Forelimb muscle (tissue), 1 donor: ENCODE results near the gene MORC2. TPM values are rescaled to one million over a fixed set of nuclear protein-coding genes. Genes with fewer than 3 reads are reported as not detected.

Experiments used
- DNase-seq: peaks from one replicate; pipeline ENCODE4 v3.0.0-alpha.2; 2013; ENCODE audit warnings: low read depth
- polyA plus RNA-seq: library from polyadenylated mRNA; unstranded; fragments of 120-200 nt; gene quantifications from one replicate; pipeline ENCODE4 v1.2.1, GENCODE V29; 2013; ENCODE audit not compliant: insufficient read length

MORC2 gene
- polyA plus RNA-seq, 1 donor, result 26.4 TPM

DNA sequence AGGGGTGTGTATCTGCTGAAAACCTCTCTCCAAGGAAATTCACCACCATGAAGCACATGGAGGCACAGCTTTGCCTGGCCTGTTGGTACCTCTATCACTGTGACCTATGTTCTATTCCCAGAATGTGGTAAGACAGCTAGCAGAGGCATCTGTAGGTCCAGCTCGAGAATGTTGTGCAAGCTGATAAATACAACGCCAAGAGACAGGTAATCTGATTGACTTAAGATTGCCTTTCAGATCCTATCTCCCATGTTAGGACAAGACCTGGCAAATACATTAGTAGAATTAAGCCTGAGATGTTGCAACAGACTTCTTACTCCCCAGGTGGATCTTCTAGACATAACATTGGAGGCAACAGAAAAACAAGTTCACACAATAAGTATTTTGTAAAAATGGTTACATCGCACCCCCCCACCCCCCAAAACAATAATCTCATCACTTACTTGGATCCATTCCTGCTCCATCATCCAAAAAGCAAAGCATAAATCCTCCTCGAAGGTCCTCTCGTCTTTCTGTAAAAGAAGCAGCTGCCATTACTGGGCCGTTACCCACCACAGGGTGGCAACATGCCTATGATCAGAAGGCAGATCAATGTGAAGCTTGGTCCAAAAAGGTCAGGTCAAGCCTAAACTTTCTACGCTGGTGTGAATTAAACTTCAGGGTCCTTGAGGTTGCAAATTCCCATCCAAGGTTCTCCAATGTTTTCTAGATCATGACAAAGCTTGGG, 18.5 kb downstream of the MORC2 start:
- no peak for DNase-seq

DNA sequence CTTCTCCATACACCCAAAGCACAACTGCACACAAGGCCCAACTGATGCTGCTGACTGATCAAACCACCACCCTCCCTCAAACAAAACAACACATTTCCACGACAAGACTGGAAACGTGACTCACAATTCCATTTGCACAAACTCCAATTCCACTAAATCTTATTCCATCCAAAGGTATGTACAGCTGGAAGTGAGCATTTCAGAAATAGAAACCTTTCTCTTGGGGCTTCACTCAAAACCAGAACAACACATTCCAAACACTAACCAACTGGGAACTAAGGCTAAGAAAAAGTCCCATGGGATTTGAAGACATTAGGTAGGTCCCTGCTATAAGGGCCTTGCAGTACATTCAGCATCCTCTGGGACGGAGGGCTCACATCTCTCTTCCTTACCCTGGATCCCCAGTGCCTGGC, 19.6 kb downstream of the MORC2 start:
- DNase-seq, result no peak

DNA sequence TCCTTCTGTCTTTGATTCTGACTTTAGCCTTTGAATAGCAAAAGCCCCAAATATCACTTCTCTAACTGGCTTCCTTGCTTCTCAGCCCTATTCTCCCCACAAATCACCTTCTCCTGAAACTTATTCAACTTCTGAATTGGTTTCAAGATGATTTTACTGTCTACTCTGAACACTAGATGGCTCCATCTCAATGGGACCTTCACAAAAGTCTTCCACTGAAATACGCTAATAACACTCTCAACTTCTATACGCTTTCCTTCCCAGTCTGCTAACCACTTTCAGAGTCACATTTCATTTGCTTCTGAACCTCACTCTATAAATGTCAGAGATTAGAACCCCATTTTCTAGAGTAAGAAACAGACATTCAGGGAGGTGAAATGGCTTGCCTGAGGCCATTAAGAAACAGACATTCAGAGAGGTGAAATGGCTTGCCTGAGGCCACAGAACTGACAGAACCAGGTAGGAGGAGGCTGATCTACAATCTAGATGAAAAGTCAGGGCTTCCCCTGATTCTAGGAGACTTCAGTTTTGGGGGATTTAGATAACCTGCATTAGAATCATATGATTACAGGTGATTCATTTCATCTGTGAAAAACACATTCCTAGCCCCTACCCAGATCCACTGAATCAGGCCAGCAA, 20.6 kb downstream of the MORC2 start:
- peak; percentile 45 for DNase-seq

DNA sequence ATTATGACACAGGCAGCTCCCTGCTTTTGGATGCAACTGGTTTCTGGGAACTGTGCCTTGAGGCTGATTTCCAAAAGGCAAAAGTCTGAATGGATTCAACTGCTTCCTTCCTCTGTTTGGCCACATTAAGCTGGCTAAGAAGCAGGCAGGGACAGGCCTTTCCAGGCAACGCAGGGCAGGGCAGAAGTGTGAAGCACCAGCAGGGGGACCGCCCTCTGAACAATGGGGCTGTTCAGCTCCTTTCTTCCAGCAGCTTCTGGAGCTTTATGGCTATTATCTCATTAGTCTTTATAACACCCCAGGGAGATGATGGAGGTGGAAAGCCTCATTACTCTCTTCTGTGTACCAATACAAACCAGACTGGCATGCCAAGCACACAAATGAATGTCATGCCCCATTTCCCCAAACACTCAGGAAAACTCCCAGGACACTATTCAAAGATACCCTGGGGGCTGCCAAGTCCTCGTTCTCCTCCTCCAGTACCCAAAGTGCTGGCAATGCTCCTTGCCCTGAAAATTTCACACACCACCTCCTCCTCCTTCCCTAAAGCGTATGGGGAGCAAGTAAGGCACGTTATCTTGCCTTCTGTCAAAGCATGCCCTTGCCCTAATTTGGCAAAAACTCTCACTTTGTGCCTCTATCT, 21.3 kb downstream of the MORC2 start:
- no peak for DNase-seq

DNA sequence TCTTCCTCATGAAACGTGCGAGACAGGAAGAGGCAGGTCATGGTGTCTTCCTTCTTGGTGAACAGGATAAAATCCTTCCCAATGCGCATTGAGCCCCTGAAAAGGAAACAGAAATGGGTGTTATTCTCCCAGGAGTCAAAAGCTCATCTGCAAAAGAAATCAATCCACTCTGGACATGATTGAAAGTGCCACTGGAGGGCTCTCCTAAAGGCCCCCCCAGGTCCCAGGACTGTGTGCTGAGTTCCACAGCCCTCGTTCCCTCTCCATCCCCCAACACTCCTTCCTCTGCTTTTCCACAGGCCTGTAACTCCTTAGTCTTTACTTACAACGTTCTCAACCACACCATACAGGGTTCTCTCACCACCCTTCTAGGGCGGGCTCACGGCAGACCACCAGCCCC, 22.2 kb downstream of the MORC2 start:
- DNase-seq, result no peak

DNA sequence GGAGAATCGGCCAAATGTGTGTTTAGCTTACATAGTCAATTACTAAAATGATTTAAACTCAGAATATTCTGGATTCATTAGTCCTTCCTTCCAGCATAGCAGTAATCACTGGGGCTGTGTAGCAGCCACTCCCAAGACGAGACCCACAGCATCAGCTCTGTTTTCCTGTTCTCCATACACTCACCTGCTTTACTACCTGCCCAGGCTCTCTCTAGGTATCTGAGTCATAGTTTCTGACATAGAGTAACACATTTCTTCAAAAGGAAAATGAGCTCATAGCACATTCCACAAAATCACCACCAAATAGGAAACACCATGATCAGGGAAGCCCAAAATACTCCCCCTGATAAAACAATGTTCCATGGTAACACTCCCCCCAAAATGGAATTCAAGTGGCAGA, 22.9 kb downstream of the MORC2 start:
- no peak for DNase-seq

DNA sequence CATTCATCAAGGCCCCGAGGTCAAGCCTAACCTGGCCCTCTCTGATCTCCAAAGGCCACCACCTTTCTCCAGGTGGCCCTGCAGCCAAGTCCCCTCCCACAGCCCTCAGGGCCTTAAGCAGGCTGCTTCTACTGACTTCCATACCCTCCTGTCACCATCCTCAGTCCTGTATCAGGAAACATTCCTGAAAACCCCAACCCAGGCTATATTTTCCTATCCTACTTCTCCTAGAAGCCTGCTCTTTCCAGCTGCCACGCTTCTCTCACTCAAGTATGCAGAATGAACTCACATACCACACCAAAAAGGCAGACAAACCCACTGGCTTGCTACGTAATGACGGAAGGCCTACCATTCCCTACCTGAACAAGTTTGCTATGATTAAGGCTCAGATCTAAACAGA, 23.6 kb downstream of the MORC2 start:
- no peak for DNase-seq

DNA sequence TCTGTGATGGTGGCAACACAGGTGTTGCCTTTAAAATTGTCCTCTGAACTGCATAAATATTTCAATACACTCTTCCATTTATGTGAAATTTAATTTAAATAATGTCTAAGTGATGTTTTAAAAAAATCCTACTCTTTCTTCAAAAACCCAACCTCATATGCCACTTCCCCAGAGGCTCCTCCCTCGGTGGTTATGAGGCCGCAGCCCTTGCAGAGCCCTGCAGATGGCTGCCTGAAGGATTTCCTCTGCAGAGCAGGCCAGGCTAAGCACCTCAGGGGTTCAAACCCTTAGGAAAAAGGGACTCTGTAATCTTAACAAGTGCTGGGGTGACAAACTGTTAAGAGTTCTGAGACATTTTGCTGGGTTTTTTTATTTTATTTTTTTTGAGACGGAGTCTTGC, 25.2 kb downstream of the MORC2 start:
- no peak for DNase-seq

DNA sequence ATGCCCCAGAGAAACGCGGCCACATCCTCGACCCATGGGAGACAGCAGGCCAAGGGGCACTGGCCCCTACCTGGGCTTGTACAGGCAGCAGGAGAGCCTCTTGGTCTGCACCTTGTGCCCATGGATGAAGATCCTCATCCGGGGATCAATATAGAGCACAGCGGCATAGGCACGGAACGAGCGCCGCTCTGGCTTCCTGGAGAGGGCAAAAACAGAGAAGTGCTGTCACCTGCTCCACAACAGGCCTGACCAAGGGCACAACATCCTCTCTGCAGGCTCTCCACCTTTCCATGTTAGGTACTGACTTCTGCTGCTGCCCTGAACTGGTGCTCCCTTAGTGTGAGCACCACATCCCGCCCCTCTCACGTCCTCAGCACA, 27.2 kb downstream of the MORC2 start:
- no peak for DNase-seq

DNA sequence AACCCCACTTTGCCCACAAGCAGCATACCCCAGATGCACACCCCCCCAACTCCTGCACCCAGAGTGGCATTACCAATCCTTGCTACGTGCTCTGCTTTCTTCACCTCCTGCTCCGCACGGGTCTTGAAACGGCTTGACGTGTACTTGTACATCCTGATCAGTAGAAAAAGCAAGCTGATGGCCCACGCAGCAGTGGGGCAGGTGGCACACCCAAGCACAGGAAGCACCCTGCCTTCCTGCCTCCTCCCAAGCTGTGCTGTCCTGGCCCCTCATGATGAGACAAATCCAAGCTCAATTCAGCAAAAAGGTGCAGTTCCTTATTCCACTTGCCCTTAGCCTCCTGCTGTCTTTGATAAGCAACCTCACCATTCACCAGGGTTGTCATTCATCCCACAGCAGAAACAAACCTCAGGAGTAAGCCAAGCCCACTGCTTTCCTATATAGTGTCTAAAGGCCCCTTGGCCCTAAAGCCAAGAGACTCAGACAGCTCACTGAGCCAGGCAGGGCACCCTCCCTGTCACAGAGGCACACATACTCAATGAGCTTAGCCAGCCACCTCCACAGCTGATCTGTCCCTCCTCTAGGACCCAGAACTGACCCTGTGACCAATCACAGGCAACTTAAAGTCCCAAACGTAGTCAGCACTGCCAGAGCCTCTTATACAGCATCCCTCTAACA, 27.8 kb downstream of the MORC2 start:
- DNase-seq, result no peak

DNA sequence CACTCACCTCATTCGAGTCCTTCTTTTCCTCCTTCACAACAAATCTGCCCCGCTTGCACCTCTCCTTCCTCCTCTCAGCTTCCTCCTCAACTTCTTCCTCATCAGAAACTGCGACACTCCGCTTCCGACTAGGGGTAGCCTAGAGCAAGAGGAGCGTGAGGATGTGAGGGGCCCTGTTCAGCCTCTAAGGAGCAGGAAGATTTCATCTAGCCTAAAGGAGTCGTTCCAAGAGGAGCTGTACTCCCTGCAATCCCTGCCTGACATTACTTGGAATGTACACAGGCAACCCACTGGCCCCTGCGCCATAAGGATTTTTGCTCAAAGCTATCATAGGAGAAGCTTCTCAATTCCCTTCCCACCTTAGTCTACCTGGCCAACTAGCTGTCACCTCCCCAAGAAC, 34.5 kb downstream of the MORC2 start:
- no peak for DNase-seq

DNA sequence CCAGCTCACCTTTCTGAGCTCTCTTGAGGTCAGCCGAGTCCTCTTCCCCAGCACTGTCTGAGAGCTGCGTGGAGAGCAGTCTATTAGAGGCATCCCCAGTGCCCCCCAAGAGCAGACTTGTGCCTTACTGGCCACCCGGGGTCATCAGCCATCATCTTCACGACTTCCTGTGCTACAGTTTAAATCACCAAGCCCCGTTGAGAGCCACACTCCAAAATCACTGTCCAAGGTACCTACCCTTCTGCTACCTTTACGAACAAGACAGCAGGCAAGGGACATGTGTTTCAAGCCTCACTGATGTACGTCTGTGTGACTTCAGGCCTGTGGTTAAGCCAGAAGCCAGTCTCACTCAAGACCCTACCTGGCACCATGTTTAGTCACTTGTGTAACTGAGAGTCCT, 35.1 kb downstream of the MORC2 start:
- DNase-seq, result no peak

DNA sequence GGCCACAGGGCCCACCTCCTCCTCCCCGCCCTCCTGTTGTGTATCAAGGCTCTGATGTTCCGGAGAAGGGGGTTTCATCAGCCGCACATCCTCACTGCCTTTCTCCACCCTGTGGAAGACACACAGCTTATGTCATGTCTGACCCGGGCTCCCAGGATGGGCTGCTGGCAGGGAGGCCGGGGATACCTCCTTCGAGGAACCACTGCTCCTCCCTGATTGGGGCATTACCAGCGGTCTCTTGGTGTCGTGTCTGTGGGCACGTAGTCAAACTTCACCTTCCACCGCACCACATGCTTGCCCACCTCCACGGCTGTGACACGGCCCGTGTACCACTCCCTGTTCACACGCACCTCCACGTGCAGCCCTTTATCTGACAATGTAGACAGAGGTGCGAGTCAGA, 35.9 kb downstream of the MORC2 start:
- no peak for DNase-seq

DNA sequence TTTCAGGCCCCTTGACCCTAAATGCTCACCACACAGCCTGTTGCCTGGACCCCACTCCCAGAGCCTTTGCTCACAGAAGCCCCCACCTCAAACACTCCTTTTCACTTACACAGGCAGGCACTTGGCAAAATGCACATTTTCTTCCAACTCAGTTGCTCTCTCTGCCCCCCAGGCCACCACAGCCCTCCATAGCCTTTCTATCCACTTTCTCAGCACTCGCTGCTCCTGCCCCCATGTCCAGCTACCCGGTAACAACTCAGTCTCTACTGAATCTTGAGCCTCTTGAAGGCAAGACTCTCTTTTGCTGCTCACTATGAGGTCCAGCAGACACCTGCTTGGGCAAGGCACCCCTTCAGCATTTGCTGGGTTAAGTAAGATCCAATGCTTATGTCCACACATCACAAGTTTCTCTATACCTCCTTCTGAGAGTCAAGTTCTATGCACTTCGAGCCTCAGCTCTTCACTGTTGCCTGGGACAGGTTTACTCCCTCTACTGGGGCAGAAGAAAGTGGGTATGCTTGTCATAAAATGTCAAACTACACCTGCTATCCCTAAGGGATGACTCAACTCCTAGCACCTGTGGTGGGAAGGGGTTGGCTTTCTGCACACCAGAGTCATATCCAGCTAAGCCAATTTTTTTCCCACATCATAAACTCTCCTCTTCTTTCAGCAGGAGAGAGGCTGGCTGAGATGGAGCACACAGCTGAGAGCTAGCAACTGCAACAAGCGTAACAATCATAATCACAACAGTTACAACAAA, 36.9 kb downstream of the MORC2 start:
- DNase-seq, result no peak

DNA sequence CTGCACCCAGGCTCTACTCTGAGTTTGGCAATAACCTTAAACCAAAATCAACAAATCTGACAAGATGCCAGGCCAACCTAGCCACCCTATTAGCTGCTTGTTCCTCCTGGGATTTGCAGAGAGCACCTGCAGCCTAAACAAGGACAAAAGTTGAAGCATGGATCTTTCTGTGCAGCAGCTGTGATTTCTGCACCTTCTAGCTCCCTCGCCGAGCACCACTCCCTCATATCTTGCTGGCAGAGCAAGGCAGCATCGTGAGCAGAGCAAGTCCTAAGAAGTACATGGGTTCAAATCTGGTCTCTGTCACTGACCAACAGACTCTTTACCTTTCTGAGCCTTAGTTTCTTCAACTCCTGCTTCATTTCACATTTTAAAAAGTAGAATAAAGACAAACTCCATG, 38.3 kb downstream of the MORC2 start:
- no peak for DNase-seq

DNA sequence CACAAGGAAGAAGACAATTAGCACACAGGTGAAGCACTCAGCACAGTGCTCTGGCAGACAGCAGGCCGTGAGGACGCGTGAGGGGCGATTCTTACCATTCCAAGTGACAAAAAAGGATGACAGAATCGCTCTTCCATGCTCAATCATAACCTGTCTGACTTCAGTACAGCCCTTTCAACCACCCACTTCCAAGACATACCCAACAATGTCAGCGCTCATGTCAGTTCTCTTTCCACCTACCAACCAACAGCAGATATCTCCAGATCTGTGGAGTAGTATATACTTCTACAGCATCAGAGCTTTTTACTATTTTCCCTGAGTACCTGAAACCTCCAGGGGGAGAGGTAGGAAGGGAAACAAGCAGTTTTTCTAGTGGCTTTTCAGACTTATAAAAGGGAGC, 40.2 kb downstream of the MORC2 start:
- no peak for DNase-seq

DNA sequence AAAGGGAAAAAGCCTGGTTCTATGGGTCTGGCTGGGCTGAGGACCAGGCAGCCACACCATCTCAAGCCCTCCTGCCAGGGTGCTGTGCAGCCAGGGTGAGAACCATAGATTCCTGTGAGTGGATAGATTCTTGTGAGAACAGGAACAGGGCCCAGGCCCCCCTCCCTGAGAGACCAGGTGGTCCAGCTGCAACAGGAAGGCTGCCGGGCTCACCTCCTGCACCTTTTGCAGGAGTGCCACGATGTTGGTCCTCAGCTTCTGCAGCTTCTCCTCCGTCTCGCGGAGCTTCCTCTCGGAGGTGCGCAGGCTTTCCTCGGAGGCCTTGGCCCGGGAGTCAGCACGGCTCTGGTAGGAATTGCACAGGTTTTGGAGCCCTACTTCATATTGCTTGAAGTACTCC, 40.8 kb downstream of the MORC2 start:
- no peak for DNase-seq

DNA sequence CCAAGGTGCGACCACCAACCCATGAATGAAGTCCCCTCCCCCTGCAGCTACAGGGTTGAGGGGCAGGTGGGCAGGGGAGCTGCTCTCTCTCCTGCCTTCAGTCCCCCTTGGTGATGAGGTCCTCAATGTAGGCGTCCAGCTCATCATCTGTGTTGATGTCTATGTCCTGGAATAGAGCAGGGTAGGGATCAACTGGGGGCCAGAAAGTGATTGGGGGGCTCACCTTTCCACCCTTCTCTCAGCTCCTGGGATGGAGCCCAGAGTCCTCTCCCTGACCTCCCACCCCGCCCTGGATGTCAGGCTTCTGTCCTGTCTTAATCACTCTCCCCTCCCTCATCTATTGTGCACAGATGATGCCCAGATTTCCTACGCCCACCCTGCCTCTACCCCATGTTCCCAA, 41.9 kb downstream of the MORC2 start:
- no peak for DNase-seq

DNA sequence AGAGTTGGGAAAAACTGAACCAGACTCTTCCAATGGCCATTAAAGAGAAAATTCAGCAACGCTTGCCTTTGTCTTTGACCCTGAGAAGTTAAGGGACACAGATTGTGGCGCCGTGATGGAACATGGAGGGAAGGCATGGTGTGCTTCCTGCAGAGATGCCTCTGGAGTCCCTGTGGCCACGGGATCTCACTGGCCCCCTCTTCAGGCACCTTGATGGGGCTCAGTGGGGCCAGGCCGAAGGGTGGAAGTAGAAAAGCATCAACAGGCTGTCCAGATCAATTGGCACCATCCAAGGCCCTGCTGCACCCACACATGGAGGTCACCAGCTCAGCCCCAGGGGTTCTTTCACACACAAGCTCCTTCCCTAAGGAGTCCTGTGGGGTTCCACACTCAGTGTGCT, 42.9 kb downstream of the MORC2 start:
- DNase-seq, result no peak

DNA sequence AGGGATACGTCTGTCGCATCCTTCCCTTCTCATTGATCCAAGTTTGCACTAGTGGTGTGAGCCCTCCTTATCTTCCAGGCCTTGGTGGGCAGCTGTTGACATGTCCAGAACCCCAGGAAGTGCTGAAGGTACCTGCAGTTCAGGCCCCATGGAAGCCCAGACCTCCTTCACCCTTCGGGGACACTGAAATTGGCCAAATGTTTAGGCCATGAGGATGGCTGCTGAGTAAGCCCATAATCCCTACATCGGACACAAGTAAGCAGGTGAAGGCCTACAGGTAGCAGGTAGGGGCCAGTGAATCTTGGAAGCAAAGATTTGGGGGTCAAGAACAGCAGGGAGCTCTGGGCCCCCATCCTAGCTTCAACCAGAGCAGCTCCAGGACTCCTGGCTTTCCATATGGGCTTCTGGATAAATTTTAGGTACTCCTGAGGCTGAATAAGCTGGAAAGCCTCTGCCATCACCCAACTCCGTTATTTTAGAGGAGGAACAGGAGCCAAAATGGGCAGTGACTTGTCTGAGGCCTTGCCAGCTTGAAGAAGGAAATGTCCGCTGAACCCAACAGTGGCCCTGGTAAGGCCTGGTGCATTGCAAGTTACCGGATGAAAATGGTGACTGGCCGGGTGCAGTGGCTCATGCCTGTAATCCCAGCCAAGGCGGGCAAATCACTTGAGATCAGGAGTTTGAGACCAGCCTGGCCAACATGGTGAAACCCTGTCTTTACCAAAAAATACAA, 45.2 kb downstream of the MORC2 start:
- no peak for DNase-seq

DNA sequence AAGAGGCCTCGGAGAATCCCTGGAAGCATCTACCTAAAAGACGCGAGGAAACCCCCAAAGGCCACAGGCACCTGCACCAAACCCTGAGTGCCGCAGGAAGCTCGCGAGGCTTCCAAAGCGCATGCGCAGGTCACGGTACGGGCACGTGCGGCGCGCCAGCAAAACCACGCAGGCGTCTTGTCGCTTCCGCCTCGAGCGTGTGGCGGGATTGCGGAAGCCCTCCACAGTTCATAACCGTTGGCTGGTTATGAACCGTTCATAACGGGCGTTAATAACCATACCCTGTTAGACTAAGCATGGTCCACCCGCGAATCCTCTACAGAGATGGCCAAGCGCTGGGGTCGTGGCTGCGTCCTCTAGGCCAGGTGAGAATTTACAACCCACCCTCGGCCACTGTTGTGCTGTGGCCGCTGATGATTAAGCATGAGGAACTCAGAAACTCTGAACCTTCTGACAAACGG, 46.4 kb downstream of the MORC2 start:
- no peak for DNase-seq
